C4-2B (cell line): Measurements from ENCODE around the gene KCNJ18.
"Not testable (repeated sequence)": the region's sequence is repeated elsewhere in the genome, so short reads cannot be mapped to it uniquely, and the experiment has no call there.

Source experiments
- CTCF ChIP-seq: fragments of 450-650 bp; conservative IDR thresholded peaks from 2 replicates; pipeline ENCODE4 v1.5.1; 2017; ENCODE audit warnings: mild to moderate bottlenecking
- ZFX ChIP-seq: fragments of 450-650 bp; IDR thresholded peaks from 2 replicates; pipeline ENCODE4 v1.6.1; 2017

GRCh38 chr17:21685061-21685795 is 7.1 kb upstream of the KCNJ18 start:
- TF ChIP-seq CTCF, ZFX: not testable (repeated sequence)
